ENCODE results near the gene STMN1. TPM values are rescaled to one million over a fixed set of nuclear protein-coding genes. Genes with fewer than 3 reads are reported as not detected.

STMN1 gene
- total and polyA plus RNA-seq, 9 of the 15 experiments (the other 6 are each of a cell fraction or from before 2014, with no cell fraction given) = 269 to 2,153 (median 595) TPM

DNA sequence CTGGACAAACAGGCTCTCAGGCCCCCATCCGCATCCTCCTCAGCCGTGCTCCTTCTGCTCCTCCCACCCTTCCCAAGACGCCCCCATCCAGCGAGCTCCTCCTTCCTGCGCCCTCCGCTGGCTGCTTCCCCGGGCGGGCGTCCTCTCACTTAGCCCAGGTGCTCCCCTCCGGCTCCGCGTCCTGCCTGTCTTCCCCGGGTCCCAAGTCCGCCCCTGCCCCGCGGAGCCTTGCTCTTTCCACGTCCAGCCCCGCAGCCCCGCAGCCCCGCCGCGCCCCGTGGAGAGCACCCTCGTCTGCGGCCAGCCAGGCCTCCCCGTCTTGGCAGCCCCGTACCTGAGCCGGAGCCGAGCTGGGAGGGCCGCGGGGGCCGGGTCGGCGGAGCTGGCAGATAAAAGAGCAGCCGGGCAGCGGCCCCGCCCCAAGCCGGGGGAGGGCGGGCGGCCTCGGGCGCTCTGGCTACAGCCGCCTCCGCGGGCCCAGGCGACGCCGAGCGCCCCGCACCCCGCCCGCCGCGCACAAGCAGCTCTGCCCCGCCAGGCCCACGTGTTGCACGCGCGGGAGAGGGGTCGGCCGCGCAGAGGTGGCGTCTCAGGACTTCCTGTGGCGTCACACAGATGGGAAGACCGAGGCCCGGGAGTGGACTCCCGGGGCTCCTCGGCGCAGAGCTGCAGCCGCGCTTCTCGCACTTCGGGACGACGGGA is 30.9 kb downstream of the STMN1 start, which contains the start of gene PAQR7 (continued):
- TF ChIP-seq, protein P1, sequence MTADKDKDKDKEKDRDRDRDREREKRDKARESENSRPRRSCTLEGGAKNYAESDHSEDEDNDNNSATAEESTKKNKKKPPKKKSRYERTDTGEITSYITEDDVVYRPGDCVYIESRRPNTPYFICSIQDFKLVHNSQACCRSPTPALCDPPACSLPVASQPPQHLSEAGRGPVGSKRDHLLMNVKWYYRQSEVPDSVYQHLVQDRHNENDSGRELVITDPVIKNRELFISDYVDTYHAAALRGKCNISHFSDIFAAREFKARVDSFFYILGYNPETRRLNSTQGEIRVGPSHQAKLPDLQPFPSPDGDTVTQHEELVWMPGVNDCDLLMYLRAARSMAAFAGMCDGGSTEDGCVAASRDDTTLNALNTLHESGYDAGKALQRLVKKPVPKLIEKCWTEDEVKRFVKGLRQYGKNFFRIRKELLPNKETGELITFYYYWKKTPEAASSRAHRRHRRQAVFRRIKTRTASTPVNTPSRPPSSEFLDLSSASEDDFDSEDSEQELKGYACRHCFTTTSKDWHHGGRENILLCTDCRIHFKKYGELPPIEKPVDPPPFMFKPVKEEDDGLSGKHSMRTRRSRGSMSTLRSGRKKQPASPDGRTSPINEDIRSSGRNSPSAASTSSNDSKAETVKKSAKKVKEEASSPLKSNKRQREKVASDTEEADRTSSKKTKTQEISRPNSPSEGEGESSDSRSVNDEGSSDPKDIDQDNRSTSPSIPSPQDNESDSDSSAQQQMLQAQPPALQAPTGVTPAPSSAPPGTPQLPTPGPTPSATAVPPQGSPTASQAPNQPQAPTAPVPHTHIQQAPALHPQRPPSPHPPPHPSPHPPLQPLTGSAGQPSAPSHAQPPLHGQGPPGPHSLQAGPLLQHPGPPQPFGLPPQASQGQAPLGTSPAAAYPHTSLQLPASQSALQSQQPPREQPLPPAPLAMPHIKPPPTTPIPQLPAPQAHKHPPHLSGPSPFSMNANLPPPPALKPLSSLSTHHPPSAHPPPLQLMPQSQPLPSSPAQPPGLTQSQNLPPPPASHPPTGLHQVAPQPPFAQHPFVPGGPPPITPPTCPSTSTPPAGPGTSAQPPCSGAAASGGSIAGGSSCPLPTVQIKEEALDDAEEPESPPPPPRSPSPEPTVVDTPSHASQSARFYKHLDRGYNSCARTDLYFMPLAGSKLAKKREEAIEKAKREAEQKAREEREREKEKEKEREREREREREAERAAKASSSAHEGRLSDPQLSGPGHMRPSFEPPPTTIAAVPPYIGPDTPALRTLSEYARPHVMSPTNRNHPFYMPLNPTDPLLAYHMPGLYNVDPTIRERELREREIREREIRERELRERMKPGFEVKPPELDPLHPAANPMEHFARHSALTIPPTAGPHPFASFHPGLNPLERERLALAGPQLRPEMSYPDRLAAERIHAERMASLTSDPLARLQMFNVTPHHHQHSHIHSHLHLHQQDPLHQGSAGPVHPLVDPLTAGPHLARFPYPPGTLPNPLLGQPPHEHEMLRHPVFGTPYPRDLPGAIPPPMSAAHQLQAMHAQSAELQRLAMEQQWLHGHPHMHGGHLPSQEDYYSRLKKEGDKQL (CRISPR knock-in tag; IDR thresholded peaks at IDR 0.05; ENCODE audit: borderline replicate concordance) = no peak; the same call in 1 of the 2 replicates
- TF ChIP-seq MCM2 (IDR thresholded peaks at IDR 0.05; ENCODE audit: low read depth) = no peak
- TF ChIP-seq CHD4 (IDR thresholded peaks at IDR 0.05; ENCODE audit: insufficient read depth, insufficient replicate concordance, low read depth, low read length, poor library complexity, severe bottlenecking) = no peak
- TF ChIP-seq ZKSCAN8 (CRISPR knock-in tag; IDR thresholded peaks at IDR 0.05) = no peak
- peak; percentile 54; the same call in 1 of the 2 replicates for TF ChIP-seq TOE1 (IDR thresholded peaks at IDR 0.05; ENCODE audit: borderline replicate concordance)
- TF ChIP-seq TOE1 (CRISPR knock-in tag; IDR thresholded peaks at IDR 0.05; ENCODE audit: borderline replicate concordance, low read depth) = peak; percentile 92
- TF ChIP-seq ZNF609 (CRISPR knock-in tag; IDR thresholded peaks at IDR 0.05; ENCODE audit: borderline replicate concordance) = 0 out of 2 replicates have a peak, but pooled peaks have one; percentile 74
- TF ChIP-seq SP1 (CRISPR knock-in tag; IDR thresholded peaks at IDR 0.05) = no peak; the same call in 1 of the 2 replicates
- peak; percentile 65 for TF ChIP-seq NFIC (IDR thresholded peaks at IDR 0.05)
- TF ChIP-seq ARNT (IDR thresholded peaks at IDR 0.05) = no peak
- peak; percentile 88 for TF ChIP-seq GABPB1 (CRISPR knock-in tag; IDR thresholded peaks at IDR 0.05)
- TF ChIP-seq HMGN3 (IDR thresholded peaks at IDR 0.05; ENCODE audit: borderline replicate concordance, extremely low read depth, insufficient read length, low read depth, low read length) = peak; percentile 92
- peak; percentile 76 to 80; a peak in 3 of 4 replicates for TF ChIP-seq NRF1 (conservative IDR thresholded peaks at IDR 0.05 in 1 of 2, IDR thresholded peaks at IDR 0.05 in 1 of 2)
